ENCODE results near the gene CCDC12.
A peak's percentile ranks its signal among the peaks of the same experiment; 100 is the strongest.
"Not testable (repeated sequence)": the region's sequence is repeated elsewhere in the genome, so short reads cannot be mapped to it uniquely, and the experiment has no call there.

The CCDC12 gene

DNA sequence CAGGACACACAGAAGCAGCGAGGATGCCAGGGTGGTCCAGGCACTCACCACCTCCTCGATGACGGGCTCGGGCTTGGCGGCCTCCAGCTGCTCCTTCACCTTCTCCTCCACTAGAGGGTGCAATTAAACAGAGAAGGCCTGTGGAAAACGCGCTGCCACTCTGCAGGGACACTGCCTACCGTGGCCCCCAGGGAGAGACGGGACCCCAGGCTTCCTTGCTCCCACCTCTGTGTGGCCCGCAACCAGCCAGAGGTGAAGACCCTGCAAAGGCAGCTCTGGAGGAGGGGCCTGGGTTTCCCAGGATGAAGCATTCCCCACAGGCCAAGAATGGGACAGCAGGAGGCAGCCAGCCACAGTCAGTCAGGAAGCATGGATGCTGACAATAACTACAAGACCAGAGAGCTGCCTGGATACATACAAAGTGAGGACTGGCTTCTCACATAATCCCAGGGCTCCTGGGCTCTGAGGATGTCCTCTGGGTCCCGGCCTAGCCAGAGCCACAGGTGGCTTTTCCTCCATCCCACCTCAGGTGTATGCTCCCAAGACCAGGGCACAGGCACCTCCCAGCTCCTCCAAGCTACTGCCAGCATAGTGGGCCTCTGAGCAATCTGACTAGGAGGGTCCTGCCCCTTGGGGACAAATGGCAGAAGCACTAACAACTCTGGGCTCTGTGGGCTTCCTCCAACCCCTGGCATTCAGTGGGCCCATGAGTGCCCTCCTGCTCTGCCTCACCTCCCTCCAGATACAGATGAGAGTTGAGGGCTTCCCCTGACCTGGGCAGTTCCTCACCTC, 52.8 kb downstream of the CCDC12 start:
- no peak for DNase-seq (ENCODE audit: low read depth)

DNA sequence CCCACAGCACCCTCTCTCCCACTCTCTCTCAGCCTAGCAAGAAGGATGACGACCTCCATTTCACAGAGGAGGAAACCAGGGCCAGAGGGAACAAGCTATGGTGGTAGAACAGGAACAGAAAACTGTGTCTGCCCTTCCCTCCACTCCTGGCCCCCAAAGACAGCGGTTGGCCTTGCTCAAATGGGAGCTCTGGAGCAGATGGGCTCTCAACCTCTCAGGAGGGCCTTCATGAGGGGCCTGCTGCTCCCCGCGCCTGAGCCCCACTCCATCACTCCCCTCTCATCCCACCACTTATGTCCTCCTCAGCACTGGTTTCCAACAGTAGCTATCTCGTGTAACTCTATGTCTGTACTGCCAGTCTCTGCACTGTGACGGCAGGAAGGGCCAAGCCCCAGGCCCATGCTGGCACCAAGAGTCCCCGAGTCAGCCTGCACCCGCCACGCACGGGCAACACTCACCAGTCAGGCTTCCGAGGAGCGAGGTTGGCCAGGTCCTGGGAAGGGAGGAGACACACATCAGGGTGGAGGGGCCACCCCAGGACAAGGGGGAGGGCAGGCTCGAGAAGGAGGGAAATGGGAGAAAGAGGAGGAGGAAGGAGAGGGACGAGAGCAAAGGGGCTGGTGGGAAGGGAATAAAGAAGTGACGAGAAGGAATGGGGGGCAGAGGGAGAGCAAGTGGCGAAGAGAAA, 53.5 kb downstream of the CCDC12 start:
- DNase-seq (ENCODE audit: low read depth) = no peak

DNA sequence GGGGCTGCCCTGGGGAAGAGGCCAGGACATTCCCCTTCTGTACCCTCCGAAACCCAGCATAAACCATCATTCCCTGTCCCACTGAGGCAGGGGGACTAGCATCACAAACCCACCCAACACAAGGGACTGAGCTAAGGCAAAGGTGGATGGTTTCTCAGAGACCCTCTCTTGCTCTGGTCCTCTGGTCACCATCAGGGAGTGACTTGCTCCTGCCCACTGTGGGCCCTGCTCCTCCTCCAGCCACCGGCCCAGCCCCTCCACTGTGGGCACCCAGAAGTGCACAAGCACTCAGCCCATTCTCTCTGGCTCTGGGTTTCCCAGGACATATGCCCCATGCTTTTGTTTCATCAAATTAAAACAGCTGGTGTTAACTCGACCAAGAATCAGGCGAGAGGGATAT, 54.1 kb downstream of the CCDC12 start:
- DNase-seq (ENCODE audit: low read depth) = no peak

DNA sequence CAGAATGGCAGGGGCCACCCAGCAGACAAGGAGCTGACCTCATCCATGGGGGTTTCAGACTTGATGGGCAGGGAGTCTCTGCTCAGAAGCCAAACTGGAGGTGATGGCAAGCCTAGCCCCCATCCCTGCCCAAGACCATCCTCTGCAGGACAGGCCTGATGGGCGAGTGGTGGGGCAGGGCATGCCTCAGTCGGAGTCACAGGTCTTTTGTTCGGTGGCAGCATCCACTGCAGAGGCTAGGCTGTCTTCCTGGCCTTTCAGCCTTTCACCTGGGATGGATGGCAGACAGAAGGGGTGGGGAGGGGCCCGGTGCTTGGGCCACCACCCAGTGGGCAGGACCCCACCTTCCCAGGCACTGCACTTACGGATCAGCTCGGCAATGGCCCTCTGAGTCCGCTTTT, 54.7 kb downstream of the CCDC12 start:
- no peak for DNase-seq (ENCODE audit: low read depth)

DNA sequence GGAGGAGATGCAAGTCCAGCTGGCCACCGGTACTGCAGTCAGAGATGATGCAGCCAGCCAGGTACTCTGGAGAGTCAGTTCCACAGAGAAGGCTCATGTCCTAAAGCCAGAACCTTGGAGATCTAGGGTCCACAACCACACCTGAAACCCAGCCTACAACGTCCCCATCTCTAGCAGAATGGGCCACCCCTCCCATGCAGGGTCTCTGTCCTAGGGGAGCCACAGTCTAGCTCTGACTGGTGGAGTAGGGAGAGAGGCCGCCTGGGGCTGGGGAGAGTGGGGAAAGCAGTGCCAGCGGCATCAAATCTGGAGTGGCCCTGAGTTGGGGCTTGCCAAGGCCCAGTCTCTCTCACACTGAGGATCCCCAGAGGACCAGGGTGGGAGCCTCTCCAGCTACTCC, 55.5 kb downstream of the CCDC12 start:
- DNase-seq (ENCODE audit: low read depth) = no peak

DNA sequence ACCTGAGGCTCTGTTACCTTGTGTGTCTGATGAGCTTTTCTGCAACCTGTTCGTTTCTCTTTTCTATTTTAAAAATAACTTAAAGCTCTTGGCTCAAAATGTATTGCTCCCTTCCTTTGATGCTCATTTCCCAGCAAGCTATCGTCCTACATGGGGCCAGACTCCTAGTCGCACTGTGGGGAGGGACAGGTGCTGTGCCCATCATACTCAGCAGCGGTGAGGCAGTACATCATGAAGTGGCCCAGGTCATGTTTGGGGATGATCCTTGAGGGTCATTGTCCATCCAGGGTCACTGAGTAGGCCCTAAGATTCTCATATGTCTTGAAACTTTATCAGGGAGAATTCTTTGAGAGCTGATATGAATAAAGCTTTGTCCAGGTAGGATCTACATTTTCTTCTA, 57.9 kb downstream of the CCDC12 start:
- no peak for DNase-seq (ENCODE audit: low read depth)

DNA sequence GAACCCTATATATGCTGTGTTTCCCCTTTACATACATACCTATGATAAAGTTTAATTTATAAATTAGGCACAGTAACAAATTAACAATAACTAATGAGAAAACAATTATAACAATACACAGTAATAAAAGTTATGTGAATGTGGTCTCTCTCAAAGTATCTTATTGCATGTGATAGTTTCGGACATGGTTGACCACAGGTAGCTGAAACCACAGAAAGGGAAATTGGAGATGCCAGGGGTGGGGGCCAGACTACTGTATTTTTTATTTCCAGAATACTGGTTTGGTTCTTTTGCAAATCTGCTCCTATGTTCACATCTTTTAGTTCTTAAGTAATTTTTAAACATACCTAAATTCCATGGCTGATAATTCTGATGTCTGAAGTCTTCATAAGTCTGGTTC, 58.3 kb downstream of the CCDC12 start:
- no peak for DNase-seq (ENCODE audit: low read depth)

DNA sequence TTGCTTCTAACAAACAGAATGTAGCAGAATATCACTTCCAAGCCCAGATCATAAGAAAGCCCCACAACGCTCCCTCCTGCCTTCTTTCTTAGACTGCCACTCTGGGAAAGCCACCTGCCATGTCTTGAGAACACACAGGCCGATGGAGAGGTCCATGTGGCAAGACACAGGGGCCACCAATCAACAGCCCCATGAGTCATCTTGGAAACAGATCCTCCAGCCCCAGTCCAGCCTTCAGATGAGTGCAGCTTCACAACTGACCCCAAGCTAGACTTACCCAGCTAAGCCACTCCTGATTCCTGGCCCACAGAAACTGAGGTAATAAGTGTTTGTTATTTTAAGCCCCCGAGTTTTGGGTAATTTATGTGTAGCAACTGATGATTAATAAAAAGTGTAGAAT, 59.3 kb downstream of the CCDC12 start:
- DNase-seq (ENCODE audit: low read depth) = no peak

DNA sequence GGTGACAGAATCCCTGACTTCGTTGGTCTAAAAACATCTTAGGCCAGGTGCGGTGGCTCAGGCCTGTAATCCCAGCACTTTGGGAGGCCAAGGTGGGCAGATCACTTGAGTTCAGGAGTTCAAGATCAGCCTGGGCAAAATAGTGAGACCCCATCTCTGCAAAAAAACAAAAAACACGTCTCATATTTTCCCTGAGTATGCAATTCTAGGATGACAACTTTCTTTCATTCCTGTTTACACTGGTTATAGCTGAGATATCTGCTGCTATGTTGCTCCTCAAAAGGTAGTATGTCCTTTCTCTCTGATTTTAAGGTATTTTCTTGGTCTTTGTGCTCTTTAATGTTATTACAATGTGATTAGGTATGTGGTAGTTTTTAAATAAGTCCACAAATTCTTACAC, 59.7 kb downstream of the CCDC12 start:
- DNase-seq (ENCODE audit: low read depth) = no peak

DNA sequence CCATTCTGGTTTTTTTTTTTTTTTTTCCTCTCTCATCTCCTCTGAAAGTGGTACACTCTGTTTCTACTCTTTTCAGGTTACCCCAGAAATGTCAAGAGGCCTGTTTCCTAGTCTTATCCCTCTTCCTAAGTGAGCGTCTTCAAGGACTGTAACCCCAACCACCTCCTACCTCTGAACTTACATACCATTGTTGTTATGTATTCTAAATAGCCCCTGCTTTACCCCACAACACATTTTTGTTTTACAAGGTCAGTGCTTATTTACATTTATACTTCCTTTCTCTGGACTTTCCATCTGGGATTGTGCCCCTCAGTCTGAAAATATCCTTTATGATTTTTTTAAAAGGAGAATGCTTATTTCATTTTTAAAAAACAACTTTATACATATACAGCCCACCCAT, 60.3 kb downstream of the CCDC12 start:
- no peak for DNase-seq (ENCODE audit: low read depth)

DNA sequence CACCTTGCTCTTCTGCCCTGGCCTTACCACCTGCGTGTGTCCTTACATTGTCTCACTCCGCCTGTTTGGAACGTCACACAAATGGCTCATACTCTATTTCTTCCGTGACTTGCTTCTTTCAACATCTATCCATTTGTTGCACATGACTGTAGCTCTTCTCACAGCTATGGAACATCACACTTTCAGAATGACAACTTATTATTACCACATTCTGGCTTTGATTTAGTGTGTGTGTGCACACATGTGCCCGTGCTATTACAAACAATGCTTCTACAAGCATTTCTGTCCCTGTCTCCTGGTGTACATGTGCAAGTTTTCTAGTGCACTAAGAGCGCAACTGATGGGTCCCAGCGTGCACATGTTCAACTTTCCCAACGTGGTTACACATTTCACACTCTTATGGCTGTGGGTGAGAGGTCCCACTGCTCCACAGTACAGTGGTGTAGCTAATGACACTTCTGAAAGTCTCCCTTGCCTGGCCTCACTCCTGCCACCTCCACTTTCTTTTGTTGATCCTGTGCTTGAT, 61.2 kb downstream of the CCDC12 start:
- DNase-seq (ENCODE audit: low read depth) = no peak

DNA sequence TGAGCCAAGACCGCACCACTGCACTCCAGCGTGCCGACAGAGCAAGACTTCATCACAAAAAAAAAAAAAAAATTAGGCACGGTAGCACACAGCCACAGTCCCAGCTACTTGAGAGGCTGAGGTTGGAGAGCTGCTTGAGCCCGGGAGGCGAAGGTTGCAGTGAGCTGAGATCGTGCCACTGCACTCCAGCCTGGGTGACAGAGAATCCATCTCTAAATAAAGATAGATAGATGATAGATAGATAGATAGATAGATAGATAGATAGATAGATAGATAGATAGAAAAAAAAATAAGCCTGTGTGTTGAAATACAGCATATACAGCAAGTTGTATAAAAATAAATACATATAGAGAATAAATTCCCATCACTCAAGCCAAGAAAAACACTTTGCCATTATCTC, 61.7 kb downstream of the CCDC12 start:
- DNase-seq (ENCODE audit: low read depth) = no peak

DNA sequence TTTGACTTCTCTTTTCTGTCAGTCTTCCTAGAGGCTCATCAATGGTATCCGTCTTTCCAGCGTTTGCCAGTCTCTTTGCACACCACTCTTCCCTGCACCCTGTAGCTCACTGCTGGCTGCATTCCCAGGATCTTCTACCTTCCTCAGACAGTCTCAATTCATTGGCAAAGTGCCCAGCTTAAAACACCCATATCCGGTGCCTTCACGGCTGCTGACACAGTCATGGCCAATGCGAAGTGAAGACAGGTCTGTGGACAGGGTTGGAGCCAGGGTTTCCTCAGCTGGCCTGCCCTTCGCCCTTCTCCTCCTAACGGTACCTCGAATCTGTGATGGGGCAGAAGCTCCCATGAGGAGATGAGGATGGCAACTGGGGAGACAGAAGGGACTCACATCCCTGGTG, 62.9 kb downstream of the CCDC12 start:
- DNase-seq (ENCODE audit: low read depth) = no peak

DNA sequence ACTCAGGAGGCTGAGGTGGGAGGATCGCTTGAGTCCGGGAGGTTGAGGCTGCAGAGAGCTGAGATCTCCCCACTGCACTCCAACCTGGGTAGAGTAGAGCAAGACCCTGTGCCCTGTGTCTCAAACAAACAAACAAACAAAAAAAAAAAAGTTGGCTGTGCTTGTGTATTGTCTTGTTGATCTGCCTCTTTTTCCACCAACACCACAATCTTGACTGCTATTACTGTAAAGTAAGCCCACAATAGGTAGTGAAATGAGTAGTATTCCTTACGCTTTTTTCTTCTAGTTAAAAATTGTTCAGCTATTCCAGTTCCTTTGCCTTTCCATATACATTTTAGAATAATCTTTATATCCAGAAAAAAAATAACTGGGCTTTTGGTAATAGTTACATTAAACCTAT, 63.6 kb downstream of the CCDC12 start:
- DNase-seq (ENCODE audit: low read depth) = no peak

DNA sequence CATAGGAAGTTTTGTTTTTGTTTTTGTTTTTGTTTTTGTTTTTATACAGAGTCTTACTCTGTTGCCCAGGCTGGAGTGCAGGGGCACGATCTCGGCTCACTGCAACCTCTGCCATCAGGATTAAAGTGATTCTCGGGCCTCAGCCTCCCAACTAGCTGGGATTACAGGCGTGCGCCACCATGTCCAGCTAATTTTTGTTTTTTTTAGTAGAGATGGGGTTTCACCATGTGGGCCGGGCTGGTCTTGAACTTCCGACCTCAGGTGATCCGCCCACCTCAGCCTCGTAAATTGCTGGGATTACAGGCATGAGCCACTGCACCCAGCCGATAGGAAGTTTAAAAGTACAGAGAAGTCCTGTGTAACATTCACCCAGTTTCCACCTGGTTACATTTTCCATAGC, 65.6 kb downstream of the CCDC12 start:
- not testable (repeated sequence) for DNase-seq (ENCODE audit: low read depth)

DNA sequence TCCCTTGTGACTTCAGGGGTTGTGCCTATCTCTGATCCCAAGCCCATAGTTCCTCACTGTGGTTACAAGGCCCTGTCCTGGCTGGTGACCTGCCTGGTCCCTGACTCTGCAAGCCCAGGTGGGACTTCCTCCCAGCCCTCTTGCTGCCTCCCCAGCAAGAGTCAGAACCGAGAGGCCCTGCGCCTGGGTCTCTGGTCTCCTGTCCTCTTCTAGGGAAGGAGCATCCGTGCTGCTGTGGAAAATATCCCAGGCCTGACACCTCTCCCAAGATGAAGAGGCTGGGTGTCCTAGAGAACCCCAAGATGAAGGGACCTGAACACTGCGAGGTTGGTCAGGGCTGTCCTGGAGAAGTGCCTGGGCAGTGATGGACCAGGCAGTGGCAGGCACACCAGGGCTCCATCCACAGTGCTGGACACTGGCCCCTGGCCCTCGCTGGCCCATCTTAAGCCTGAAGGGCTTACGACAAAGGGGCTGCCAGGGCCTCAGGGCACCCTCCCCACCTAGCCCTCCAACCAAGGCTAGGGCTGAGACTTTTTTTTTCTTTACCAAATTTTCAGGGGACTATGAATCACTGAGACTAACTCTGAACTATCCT, 66.3 kb downstream of the CCDC12 start:
- DNase-seq (ENCODE audit: low read depth) = no peak

DNA sequence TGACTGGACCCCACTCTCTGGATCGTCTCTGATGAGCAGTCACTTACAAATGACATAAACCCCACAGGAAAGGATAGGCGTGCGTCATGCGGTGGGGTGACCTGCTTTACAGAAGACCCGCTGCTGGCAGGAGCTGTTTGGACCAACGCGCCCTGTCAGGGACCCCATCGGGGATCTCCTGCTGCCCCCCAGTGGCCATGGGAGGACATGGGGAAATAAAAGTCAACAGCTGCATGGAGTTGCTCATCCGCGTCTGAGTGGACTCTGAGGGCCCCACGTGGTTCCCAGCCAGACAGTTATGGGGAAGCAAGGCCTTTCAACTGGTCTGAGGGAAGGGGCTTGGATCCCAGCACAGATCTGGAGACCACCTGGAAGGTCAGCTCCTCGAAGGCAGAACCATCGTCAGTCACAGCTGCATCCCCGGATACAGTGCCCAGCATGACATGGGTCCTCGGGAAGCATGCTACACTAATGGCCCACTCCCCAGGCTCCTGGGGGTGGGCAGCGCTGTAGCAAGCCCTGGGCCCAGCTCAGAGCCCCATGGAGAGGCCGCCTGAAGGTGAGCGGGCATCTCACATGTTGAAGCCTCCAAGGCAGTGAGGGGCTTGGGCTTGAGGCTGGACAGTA, 66.9 kb downstream of the CCDC12 start:
- peak; percentile 52 for DNase-seq (ENCODE audit: low read depth)

DNA sequence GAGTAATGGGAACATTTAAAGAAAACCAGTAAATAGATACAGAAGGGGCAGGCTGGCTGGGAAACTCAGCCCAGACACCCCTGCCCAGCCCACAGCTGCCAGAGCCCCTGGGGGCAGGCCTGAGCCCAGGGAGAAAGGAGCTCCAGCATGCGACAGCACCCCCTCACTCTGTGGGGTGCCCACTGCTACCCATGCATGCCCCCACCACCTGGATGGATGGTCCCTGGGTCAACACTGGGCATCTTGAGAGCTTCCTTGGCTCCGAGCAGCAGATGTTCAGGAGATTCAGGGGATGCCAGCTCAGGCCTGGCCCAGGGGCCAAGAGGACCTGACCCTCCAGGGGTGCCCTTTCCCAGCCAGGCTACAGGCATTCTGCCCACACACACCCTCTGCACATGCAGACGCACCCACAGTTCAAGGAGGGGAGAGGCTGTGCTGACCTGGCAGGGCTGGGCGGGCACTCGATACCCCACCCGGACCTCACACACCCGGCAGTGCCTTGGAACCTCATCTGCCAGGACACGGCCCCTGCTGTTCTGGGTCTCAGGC, 67.5 kb downstream of the CCDC12 start:
- DNase-seq (ENCODE audit: low read depth) = no peak

DNA sequence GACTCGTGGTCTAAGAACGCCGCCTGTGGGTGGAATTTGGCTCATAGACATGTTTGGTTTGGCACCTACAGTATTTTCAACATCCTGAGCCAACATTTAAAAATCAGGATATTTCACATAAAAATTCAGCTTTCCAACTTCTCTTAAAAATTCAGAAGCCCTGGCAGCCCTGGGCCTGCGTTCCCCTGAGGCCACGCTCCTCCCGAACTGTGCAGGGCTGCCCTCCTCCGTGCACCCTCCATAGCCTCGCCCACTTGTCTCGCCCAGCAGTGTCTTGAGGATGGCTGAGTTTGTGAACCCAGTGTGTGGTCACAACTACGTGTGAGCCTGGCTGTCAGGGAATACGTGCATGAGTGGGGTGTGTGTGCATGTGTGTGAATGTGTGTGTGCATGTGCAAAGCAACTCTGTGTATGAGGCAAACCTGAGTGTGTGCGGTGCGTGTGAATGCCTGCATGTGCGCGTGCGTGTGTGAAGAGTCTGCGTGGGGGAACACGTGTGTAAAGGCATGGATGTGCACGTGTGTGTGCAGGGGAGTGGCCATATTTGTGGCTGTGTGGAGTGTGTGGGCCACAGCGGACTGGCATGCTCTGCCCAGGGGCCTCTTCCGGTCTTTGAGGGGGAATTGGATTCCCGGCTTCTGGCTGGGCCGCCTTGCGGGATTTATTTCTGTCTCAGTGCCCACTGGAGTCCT, 68.1 kb downstream of the CCDC12 start:
- DNase-seq (ENCODE audit: low read depth) = no peak

DNA sequence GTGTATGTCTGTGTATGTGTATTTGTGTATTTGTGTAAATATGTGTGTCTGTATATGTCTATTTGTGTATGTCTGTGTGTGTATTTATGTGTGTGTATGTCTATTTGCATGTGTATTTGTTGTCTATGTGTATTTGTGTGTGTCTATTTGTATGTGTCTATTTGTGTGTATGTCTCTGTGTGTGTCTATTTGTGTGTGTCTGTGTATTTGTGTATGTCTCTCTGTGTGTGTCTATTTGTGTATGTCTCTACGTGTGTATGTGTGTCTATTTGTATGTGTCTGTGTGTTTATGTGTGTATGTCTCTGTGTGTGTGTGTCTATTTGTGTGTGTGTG, 68.6 kb downstream of the CCDC12 start:
- DNase-seq (ENCODE audit: low read depth) = no peak

DNA sequence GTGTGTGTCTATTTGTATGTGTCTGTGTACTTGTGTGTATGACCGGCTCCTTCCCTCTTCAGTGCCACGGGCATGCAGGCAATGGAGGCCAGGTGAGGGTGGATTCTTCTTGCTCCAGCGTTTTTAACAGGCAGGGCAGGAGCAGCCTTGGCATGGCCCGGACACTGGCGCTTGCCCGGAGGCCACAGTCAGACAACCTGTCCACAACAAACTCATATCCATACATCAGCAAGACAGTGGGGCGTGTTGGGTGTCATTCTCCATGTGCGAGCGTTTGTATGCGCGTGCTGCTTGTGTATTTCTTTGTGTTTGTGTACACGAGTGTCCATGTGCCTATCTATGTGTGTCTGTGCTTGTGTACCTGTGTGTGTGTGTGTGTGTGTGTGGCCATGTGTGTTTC, 69.3 kb downstream of the CCDC12 start:
- no peak for DNase-seq (ENCODE audit: low read depth)

DNA sequence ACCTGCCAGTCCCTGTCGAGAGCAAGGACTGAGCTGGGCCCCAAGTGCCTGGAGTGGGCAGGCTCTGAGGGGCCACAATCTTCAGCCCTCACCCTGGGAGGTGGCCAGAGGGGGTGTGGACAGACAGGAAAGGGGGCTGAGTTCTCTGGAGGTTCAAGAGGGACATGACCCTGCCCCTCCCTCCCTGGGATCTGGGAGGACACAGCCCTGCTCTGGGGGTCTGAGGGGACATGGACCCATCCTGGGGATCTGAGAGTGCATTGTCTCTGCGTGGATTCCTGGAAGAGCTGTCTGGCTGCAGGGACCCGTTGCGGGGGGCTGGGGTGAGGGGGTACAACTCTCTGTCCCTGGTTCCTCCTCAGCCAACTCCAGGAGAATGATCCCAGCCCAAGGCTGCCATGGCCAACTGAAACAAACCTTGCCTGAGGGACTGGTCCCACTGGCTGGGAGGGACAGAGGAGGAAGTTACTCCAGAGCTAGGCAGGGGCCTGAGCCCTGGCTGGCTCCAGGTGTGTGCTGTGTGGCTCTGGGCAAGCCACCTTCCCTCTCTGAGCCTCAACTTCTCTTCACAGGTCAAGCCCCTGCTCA, 70.0 kb downstream of the CCDC12 start:
- DNase-seq (ENCODE audit: low read depth) = no peak
